ENCODE data around the gene RPAIN. TPM values are rescaled to one million over a fixed set of nuclear protein-coding genes. Genes with fewer than 3 reads are reported as not detected.

Gene RPAIN
- total and polyA plus RNA-seq, 2 donors (not counting 1 experiment from before 2014, with no cell fraction given) = 73.9 to 125 TPM

- intact Hi-C loops (cut with micrococcal nuclease) = loop anchor here (10.0 kb wide), 2 partner anchors 49 to 299 kb away; partner anchors contain the start of genes USP6 and ZNF232
- H2AFZ ChIP-seq (ENCODE audit: insufficient read depth, low read depth, low read length, poor library complexity, severe bottlenecking) = no peak overlapping the region
- H3K9ac ChIP-seq (ENCODE audit: low read length) = no peak overlapping the region
- H3K4me2 ChIP-seq (replicated peaks; ENCODE audit: low read depth, low read length, poor library complexity, severe bottlenecking) = no peak overlapping the region
- TF ChIP-seq CTCF (IDR thresholded peaks at IDR 0.05) (no peak), EZH2 (IDR thresholded peaks at IDR 0.05; ENCODE audit: borderline replicate concordance, insufficient read depth, low read depth, low read length, poor library complexity, severe bottlenecking) (no peak)
- H3K4me1 ChIP-seq (ENCODE audit: control insufficient read depth in 2 of 2, insufficient read depth in 2 of 2, low read length in 2 of 2) = peaks cover 16 to 27% of the 10 kb centered on the region in 2 donors
- H3K4me3 ChIP-seq (ENCODE audit: control extremely low read depth in 1 of 5, extremely low read depth in 1 of 5, insufficient read depth in 1 of 5, low read depth in 2 of 5, low read length in 4 of 5) = no peak overlapping the region
- Mint-ChIP-seq H3K27ac (no peak overlapping the region), H3K27me3 (no peaks in the 10 kb centered on the region), H3K4me1 (peaks cover 51% of the 10 kb centered on the region), H3K9me3 (ENCODE audit: insufficient read depth) (no peaks in the 10 kb centered on the region), H3K4me3 (no peak overlapping the region)
- DNase-seq = no peak
- H3K27me3 ChIP-seq (replicated peaks in 1 of 4; ENCODE audit: control extremely low read depth in 1 of 4, control insufficient read depth in 3 of 4, insufficient read depth in 4 of 4, low read length in 3 of 4) = no peaks in the 10 kb centered on the region
- no peak for ATAC-seq (ENCODE audit: low read depth)
- no peaks in the 10 kb centered on the region for H3K9me3 ChIP-seq (ENCODE audit: control extremely low read depth in 1 of 3, control insufficient read depth in 2 of 3, insufficient read depth in 1 of 3, low read length in 2 of 3)
- WGBS (ENCODE audit: insufficient coverage) = 67% methylated on average over 4 of the region's 4 CpGs
- H3K79me2 ChIP-seq (ENCODE audit: control insufficient read depth, insufficient read depth, low read length) = peaks cover 93% of the 10 kb centered on the region
- ChIA-PET POLR2A (interaction anchor here (0.6 kb wide), 1 partner anchor 14 kb away, joined by 10 read pairs; no protein-coding TSS in a partner anchor), CTCF (interaction anchor here (1.2 kb wide), 1 partner anchor 28 kb away, joined by 3 read pairs; no protein-coding TSS in a partner anchor)
- peak overlapping the region in 1 of 2 donors; percentile 8 for H3K27ac ChIP-seq (ENCODE audit: low read length in 2 of 2)
- peaks cover 25 to 82% of the 10 kb centered on the region in 2 experiments for H3K36me3 ChIP-seq (replicated peaks in 1 of 2; ENCODE audit: control extremely low read depth in 1 of 2, control insufficient read depth in 1 of 2, extremely low read depth in 1 of 2, insufficient read depth in 2 of 2, low read length in 1 of 2)
- peaks cover 70% of the 10 kb centered on the region for H4K20me1 ChIP-seq (ENCODE audit: control insufficient read depth, insufficient read depth, low read length, poor library complexity, severe bottlenecking)
These were observed 6.3 kb upstream of the RPAIN start for GRCh38 chr17:5413682-5414081.

- no peaks in the 10 kb centered on the region for H3K9me3 ChIP-seq (ENCODE audit: control extremely low read depth in 1 of 3, control insufficient read depth in 2 of 3, insufficient read depth in 1 of 3, low read length in 2 of 3)
- peak overlapping the region; percentile 59 for H3K4me2 ChIP-seq (replicated peaks; ENCODE audit: low read depth, low read length, poor library complexity, severe bottlenecking)
- H3K79me2 ChIP-seq (ENCODE audit: control insufficient read depth, insufficient read depth, low read length) = peaks cover 81% of the 10 kb centered on the region
- H3K9ac ChIP-seq (ENCODE audit: low read length) = no peak overlapping the region
- H3K36me3 ChIP-seq (replicated peaks in 1 of 2; ENCODE audit: control extremely low read depth in 1 of 2, control insufficient read depth in 1 of 2, extremely low read depth in 1 of 2, insufficient read depth in 2 of 2, low read length in 1 of 2) = peaks cover 14 to 62% of the 10 kb centered on the region in 2 experiments
- Mint-ChIP-seq H3K4me3 (peak overlapping the region; percentile 53), H3K9me3 (ENCODE audit: insufficient read depth) (no peaks in the 10 kb centered on the region), H3K4me1 (peaks cover 56% of the 10 kb centered on the region), H3K27me3 (no peaks in the 10 kb centered on the region), H3K27ac (peak overlapping the region; percentile 56)
- POLR2A ChIA-PET = interaction anchor here (0.7 kb wide), 2 partner anchors 85 to 1423 kb away, joined by 3 to 4 read pairs; no protein-coding TSS in a partner anchor
- peaks cover 56% of the 10 kb centered on the region for H4K20me1 ChIP-seq (ENCODE audit: control insufficient read depth, insufficient read depth, low read length, poor library complexity, severe bottlenecking)
- WGBS (ENCODE audit: insufficient coverage) = 100% methylated on average over 1 of the region's 2 CpGs
- ATAC-seq (ENCODE audit: low read depth) (no peak), DNase-seq (no peak)
- H3K4me3 ChIP-seq (ENCODE audit: control extremely low read depth in 1 of 5, extremely low read depth in 1 of 5, insufficient read depth in 1 of 5, low read depth in 2 of 5, low read length in 4 of 5) = peak overlapping the region in 1 of 5 experiments; percentile 17
- no peak overlapping the region for H2AFZ ChIP-seq (ENCODE audit: insufficient read depth, low read depth, low read length, poor library complexity, severe bottlenecking)
- H3K4me1 ChIP-seq (ENCODE audit: control insufficient read depth in 2 of 2, insufficient read depth in 2 of 2, low read length in 2 of 2) = peaks cover 25 to 39% of the 10 kb centered on the region in 2 donors
- intact Hi-C loops (cut with micrococcal nuclease) = loop anchor here (5.0 to 10.0 kb wide), 3 partner anchors 52 to 302 kb away; partner anchors contain the start of genes USP6 and ZNF232
- TF ChIP-seq CTCF (IDR thresholded peaks at IDR 0.05) (no peak), EZH2 (IDR thresholded peaks at IDR 0.05; ENCODE audit: borderline replicate concordance, insufficient read depth, low read depth, low read length, poor library complexity, severe bottlenecking) (no peak)
- H3K27ac ChIP-seq (ENCODE audit: low read length in 2 of 2) = peak overlapping the region; percentile 60 to 74
- CTCF ChIA-PET = interaction anchor here (3.5 kb wide), 1 partner anchor 23 kb away, joined by 35 read pairs; the partner anchor contains the start of gene C1QBP
- no peaks in the 10 kb centered on the region for H3K27me3 ChIP-seq (replicated peaks in 1 of 4; ENCODE audit: control extremely low read depth in 1 of 4, control insufficient read depth in 3 of 4, insufficient read depth in 4 of 4, low read length in 3 of 4)
These were observed 3.1 kb upstream of the RPAIN start for GRCh38 chr17:5416901-5417300.

Measured in B cell (primary cell).